H1 (cell line): ENCODE measurements around the gene SLC13A4. TPM values are rescaled to one million over a fixed set of nuclear protein-coding genes. Genes with fewer than 3 reads are reported as not detected.
A peak's percentile ranks its signal among the peaks of the same experiment; 100 is the strongest.

Source experiments
- CTCF ChIA-PET: fragments of 300-600 bp; sonication (Branson Sonifier 250); formaldehyde crosslinking; loops from one replicate; lab custom pipeline; 2021; ENCODE audit not compliant: partially characterized antibody; lab: Charles Lee
- POLR2A ChIA-PET: fragments of 300-600 bp; sonication (Branson Sonifier 250); formaldehyde crosslinking; loops from one replicate; lab custom pipeline; 2021; ENCODE audit warnings: inconsistent platforms; ENCODE audit not compliant: partially characterized antibody; lab: Charles Lee
- DNase-seq, 2 experiments: peaks; one replicate each; pipeline versions ENCODE4 v3.0.0 to v3.0.0-alpha.2; 2010 to 2022; ENCODE audit warnings: low spot score in 2 of 2, low read depth in 1 of 2, mixed read lengths in 1 of 2
- FAIRE-seq: peaks from 2 replicates; lab custom pipeline; 2011; peaks lifted over from hg19 to GRCh38; lab: Jason Lieb, UNC
- H2AFZ ChIP-seq: 2 replicates; pipeline ENCODE4 v1.8.1; 2012; ENCODE audit warnings: low read length, inconsistent platforms
- H2AK5ac ChIP-seq: 2 replicates; pipeline ENCODE4 v1.6.1; 2013; ENCODE audit warnings: low read depth, low read length
- H2BK120ac ChIP-seq: replicated peaks from 2 replicates; pipeline ENCODE3; 2013; ENCODE audit warnings: low read depth, low read length, inconsistent platforms
- H2BK12ac ChIP-seq: 2 replicates; pipeline ENCODE4 v1.6.1; 2013; ENCODE audit warnings: low read depth, low read length
- H2BK15ac ChIP-seq: 2 replicates; pipeline ENCODE4 v1.6.1; 2013; ENCODE audit warnings: low read length
- H2BK20ac ChIP-seq: 2 replicates; pipeline ENCODE4 v1.6.1; 2013; ENCODE audit warnings: low read length
- H2BK5ac ChIP-seq: 2 replicates; pipeline ENCODE4 v1.6.1; 2013; ENCODE audit warnings: low read depth, low read length
- H3K14ac ChIP-seq: 2 replicates; pipeline ENCODE4 v1.6.1; 2013; ENCODE audit warnings: inconsistent platforms; ENCODE audit not compliant: insufficient read length
- H3K18ac ChIP-seq: 2 replicates; pipeline ENCODE4 v1.6.1; 2013; ENCODE audit warnings: low read length; ENCODE audit errors: extremely low read depth
- H3K23ac ChIP-seq: 2 replicates; pipeline ENCODE4 v1.6.1; 2013; ENCODE audit warnings: inconsistent platforms; ENCODE audit not compliant: insufficient read length
- H3K23me2 ChIP-seq: 2 replicates; pipeline ENCODE4 v1.6.1; 2013; ENCODE audit warnings: low read depth, low read length
- H3K27ac ChIP-seq: 2 replicates; pipeline ENCODE4 v1.6.1; 2011; ENCODE audit warnings: low read depth, low read length, inconsistent platforms
- H3K27me3 ChIP-seq, 4 experiments: replicated peaks in 1 of 4; 1 replicate in 1 of 4; 2 replicates in 3 of 4; pipeline versions ENCODE4 v1.6.1 to v1.8.1; 2011 to 2013; ENCODE audit warnings: low read length in 3 of 4, mild to moderate bottlenecking in 3 of 4, inconsistent platforms in 2 of 4, mixed read lengths in 2 of 4, moderate library complexity in 1 of 4; ENCODE audit not compliant: control insufficient read depth in 3 of 4, insufficient read depth in 3 of 4; ENCODE audit errors: extremely low read depth in 1 of 4
- H3K36me3 ChIP-seq, 4 experiments: 2 replicates each; pipeline versions ENCODE4 v1.6.1 to v1.8.1; 2011 to 2013; ENCODE audit warnings: mild to moderate bottlenecking in 4 of 4, low read length in 3 of 4, moderate library complexity in 2 of 4, control low read depth in 1 of 4, inconsistent platforms in 1 of 4; ENCODE audit not compliant: insufficient read depth in 4 of 4, control insufficient read depth in 2 of 4
- H3K4ac ChIP-seq: replicated peaks from 2 replicates; pipeline ENCODE3; 2013; ENCODE audit warnings: low read length, low read depth, mixed read lengths, inconsistent platforms; ENCODE audit not compliant: insufficient read length
- H3K4me1 ChIP-seq, 4 experiments: replicated peaks in 1 of 4; 1 replicate in 1 of 4; 2 replicates in 3 of 4; pipeline versions ENCODE4 v1.6.1 to v1.8.1; 2011 to 2013; ENCODE audit warnings: low read length in 3 of 4, inconsistent platforms in 2 of 4, mixed read lengths in 1 of 4; ENCODE audit not compliant: insufficient read depth in 4 of 4, control insufficient read depth in 3 of 4
- H3K4me2 ChIP-seq, 2 experiments: 2 replicates each; pipeline versions ENCODE4 v1.6.1 to v1.8.1; 2011 to 2013; ENCODE audit warnings: low read depth in 2 of 2, low read length in 2 of 2, control low read depth in 1 of 2, inconsistent platforms in 1 of 2, mild to moderate bottlenecking in 1 of 2; ENCODE audit not compliant: insufficient read depth in 1 of 2
- H3K4me3 ChIP-seq, 4 experiments: fragments of 200-600, 300-600 bp in 1 of 4; sonication (generic), shearing (Covaris generic), sonication (Bioruptor Twin) in 1 of 4; 2 replicates each; pipeline versions ENCODE4 v1.5.1 to v1.8.1; 2011 to 2016; ENCODE audit warnings: low read length in 4 of 4, low read depth in 3 of 4, control low read depth in 2 of 4, inconsistent platforms in 2 of 4, mild to moderate bottlenecking in 2 of 4, mixed read lengths in 1 of 4, moderate library complexity in 1 of 4; ENCODE audit not compliant: insufficient read depth in 2 of 4; ENCODE audit errors: extremely low read depth in 1 of 4
- H3K56ac ChIP-seq: replicated peaks from 2 replicates; pipeline ENCODE3; 2013; ENCODE audit warnings: low read depth, mild to moderate bottlenecking, mixed read lengths, low read length, inconsistent platforms; ENCODE audit not compliant: insufficient read length
- H3K79me1 ChIP-seq: 2 replicates; pipeline ENCODE4 v1.6.1; 2013; ENCODE audit warnings: low read depth, low read length, control low read depth
- H3K79me2 ChIP-seq, 2 experiments: 2 replicates each; pipeline versions ENCODE4 v1.6.1 to v1.8.1; 2012 to 2013; ENCODE audit warnings: low read length in 2 of 2, mild to moderate bottlenecking in 2 of 2, inconsistent platforms in 1 of 2; ENCODE audit not compliant: insufficient read depth in 2 of 2, control insufficient read depth in 1 of 2
- H3K9ac ChIP-seq, 4 experiments: replicated peaks in 1 of 4; 1 replicate in 1 of 4; 2 replicates in 3 of 4; pipeline versions ENCODE4 v1.6.1 to v1.8.1; 2011 to 2013; ENCODE audit warnings: low read depth in 3 of 4, low read length in 3 of 4, control low read depth in 2 of 4, mild to moderate bottlenecking in 2 of 4, moderate library complexity in 2 of 4, inconsistent platforms in 1 of 4; ENCODE audit errors: extremely low read depth in 1 of 4
- H3K9me3 ChIP-seq, 2 experiments: 2 replicates each; pipeline versions ENCODE4 v1.6.1 to v1.8.1; 2012 to 2013; ENCODE audit warnings: mild to moderate bottlenecking in 2 of 2, moderate library complexity in 2 of 2, control low read depth in 1 of 2, inconsistent platforms in 1 of 2, low read depth in 1 of 2, low read length in 1 of 2, mixed read lengths in 1 of 2; ENCODE audit not compliant: insufficient read depth in 2 of 2
- H4K20me1 ChIP-seq, 2 experiments: replicated peaks in 1 of 2; 2 replicates each; pipeline versions ENCODE3 to v1.8.1; 2011 to 2013; ENCODE audit warnings: inconsistent platforms in 2 of 2, low read length in 2 of 2, mild to moderate bottlenecking in 1 of 2; ENCODE audit not compliant: insufficient read depth in 2 of 2, control insufficient read depth in 1 of 2
- H4K5ac ChIP-seq: 2 replicates; pipeline ENCODE4 v1.6.1; 2013; ENCODE audit warnings: low read length, low read depth, mixed read lengths, inconsistent platforms; ENCODE audit not compliant: insufficient read length
- H4K8ac ChIP-seq: 2 replicates; pipeline ENCODE4 v1.8.0; 2013; ENCODE audit warnings: mild to moderate bottlenecking, moderate library complexity, low read length, inconsistent platforms; ENCODE audit not compliant: insufficient read depth; ENCODE audit errors: extremely low read depth
- H4K91ac ChIP-seq: replicated peaks from 2 replicates; pipeline ENCODE3; 2013; ENCODE audit warnings: low read length, mixed read lengths, inconsistent platforms; ENCODE audit not compliant: insufficient read length
- BACH1 ChIP-seq: IDR thresholded peaks from 2 replicates; pipeline ENCODE4 v1.6.1; 2012; ENCODE audit warnings: low read length, improper control_type of control experiment
- BRCA1 ChIP-seq: IDR thresholded peaks from 2 replicates; pipeline ENCODE4 v1.6.1; 2012; ENCODE audit warnings: low read depth, low read length, improper control_type of control experiment
- HDAC2 ChIP-seq, 2 experiments: fragments of 300-600 bp in 1 of 2; sonication (generic) in 1 of 2; IDR thresholded peaks; 2 replicates each; pipeline ENCODE4 v1.6.1; 2011 to 2012; ENCODE audit warnings: low read depth in 2 of 2, low read length in 2 of 2, mild to moderate bottlenecking in 2 of 2, moderate library complexity in 2 of 2, borderline replicate concordance in 1 of 2, inconsistent platforms in 1 of 2
- JUND ChIP-seq: IDR thresholded peaks from 2 replicates; pipeline ENCODE4 v1.6.1; 2011; ENCODE audit warnings: mild to moderate bottlenecking, improper control_type of control experiment, low read length
- NANOG ChIP-seq: IDR thresholded peaks from 2 replicates; pipeline ENCODE4 v1.6.1; 2011; ENCODE audit warnings: low read length, low read depth, mild to moderate bottlenecking, inconsistent platforms; ENCODE audit not compliant: insufficient read depth, poor library complexity, severe bottlenecking
- SAP30 ChIP-seq: fragments of 300-600 bp; sonication (generic); IDR thresholded peaks from 2 replicates; pipeline ENCODE4 v1.7.1; 2012; ENCODE audit warnings: low read length, moderate library complexity, mild to moderate bottlenecking, inconsistent platforms; ENCODE audit not compliant: insufficient read depth, insufficient replicate concordance
- SP1 ChIP-seq: IDR thresholded peaks from 2 replicates; pipeline ENCODE4 v1.6.1; 2011; ENCODE audit warnings: low read depth, low read length
- SP4 ChIP-seq: IDR thresholded peaks from 2 replicates; pipeline ENCODE4 v1.6.1; 2012; ENCODE audit warnings: low read length, inconsistent platforms
- TAF1 ChIP-seq: IDR thresholded peaks from 2 replicates; pipeline ENCODE4 v1.6.1; 2011; ENCODE audit warnings: mild to moderate bottlenecking, low read depth, low read length
- ZNF274 ChIP-seq: IDR thresholded peaks from 2 replicates; pipeline ENCODE4 v1.7.0; 2012; ENCODE audit warnings: low read length, borderline replicate concordance; ENCODE audit errors: extremely low read depth
- WGBS, 2 experiments: shearing (Covaris generic) in 1 of 2; methylation state at CpG; one replicate each; pipeline versions ENCODE4 v1.1.6 to v1.1.7; 2013 to 2015; ENCODE audit warnings: low lambda C conversion rate in 2 of 2, mixed read lengths in 2 of 2, inconsistent platforms in 1 of 2, low coverage in 1 of 2, missing lambda C conversion rate in 1 of 2; ENCODE audit not compliant: insufficient replicate concordance in 2 of 2, insufficient coverage in 1 of 2, insufficient read length in 1 of 2; ENCODE audit errors: extremely low coverage in 1 of 2, missing lambda C conversion rate in 1 of 2; 5-methylcytosine and 5-hydroxymethylcytosine counted together
- polyA plus RNA-seq, 7 experiments: library from polyadenylated mRNA; depleted of rRNA in 3 of 7; stranded (reverse) in 5 of 7; unstranded in 2 of 7; fragments of >200 nt in 5 of 7; fragments of 200-250 nt in 2 of 7; gene quantifications; 1 replicate in 5 of 7; 2 replicates in 1 of 7; 4 replicates in 1 of 7; pipeline versions ENCODE4 v1.2.1 to v1.2.3, GENCODE V29; 2011 to 2013; ENCODE audit warnings: missing spikeins in 2 of 7, mixed read lengths in 2 of 7
- total RNA-seq: library from RNA; stranded (reverse); fragmentation: NEBNext Ultra II Directional; extraction: Animal tissue kit (Norgen Biotek cat#: 25700); gene quantifications from 2 replicates; pipeline ENCODE4 v1.2.1, GENCODE V29; 2021

The SLC13A4 gene
- total and polyA plus RNA-seq, 2 of the 8 experiments (the other 6 are each of a cell fraction or from before 2014, with no cell fraction given): 3.9 to 7.5 TPM

- no peak for FAIRE-seq
Measured at GRCh38 chr7:135769005-135769802, 41.2 kb upstream of the SLC13A4 start.

More at GRCh38 chr7:135769005-135769802, 41.2 kb upstream of the SLC13A4 start:
- Histone ChIP-seq H2BK15ac (peak overlapping the region; percentile 83), H3K18ac (0 out of 2 replicates have a peak overlapping the region, but pooled peaks have one; percentile 20), H3K9me3 (no peaks in the 10 kb centered on the region), H3K4me2 (no peak overlapping the region), H3K23me2 (no peaks in the 10 kb centered on the region), H4K91ac (no peak overlapping the region), H4K8ac (no peak overlapping the region), H3K27me3 (no peaks in the 10 kb centered on the region), H2BK5ac (no peak overlapping the region), H2BK20ac (no peak overlapping the region), H3K56ac (no peak overlapping the region), H3K79me1 (no peaks in the 10 kb centered on the region), H4K20me1 (no peaks in the 10 kb centered on the region), H3K4me3 (no peak overlapping the region), H2BK12ac (no peak overlapping the region), H4K5ac (no peak overlapping the region), H3K23ac (no peak overlapping the region), H2AK5ac (no peak overlapping the region), H3K14ac (no peak overlapping the region), H2BK120ac (no peak overlapping the region), H3K9ac (no peak overlapping the region), H3K79me2 (no peaks in the 10 kb centered on the region), H3K36me3 (no peaks in the 10 kb centered on the region), H3K4me1 (peaks cover 0 to 8% (median 0%) of the 10 kb centered on the region in 4 experiments; a peak in 2 of 7 replicates), H3K27ac (no peak overlapping the region), H2AFZ (peak overlapping the region; percentile 88; the same call in 1 of the 2 replicates), H3K4ac (no peak overlapping the region)
- 85% methylated on average over 7 of the region's 7 CpGs; no CpG with 5 or more reads in 1 of the 2 experiments for WGBS, 2 experiments
- CTCF ChIA-PET: interaction anchor here (0.5 to 5.5 kb wide), 4 partner anchors 58 to 346 kb away, joined by 3 to 26 read pairs (median 4); no protein-coding TSS in a partner anchor
- peak in 1 of 2 experiments; percentile 6 for DNase-seq
- TF ChIP-seq SP1: no peak
- no peak for TF ChIP-seq TAF1
- TF ChIP-seq JUND: no peak
- TF ChIP-seq SP4: no peak
- no peak for TF ChIP-seq NANOG
- TF ChIP-seq BACH1: no peak
- no peak for TF ChIP-seq HDAC2 (IDR thresholded peaks at IDR 0.05; ENCODE audit: borderline replicate concordance in 1 of 2, low read depth in 2 of 2, low read length in 2 of 2)
- no peak for TF ChIP-seq SAP30
- no peak for TF ChIP-seq BRCA1
- no peak for TF ChIP-seq ZNF274
- POLR2A ChIA-PET: no interaction called here
